ENCODE measurements around the gene BLOC1S2.

DNA sequence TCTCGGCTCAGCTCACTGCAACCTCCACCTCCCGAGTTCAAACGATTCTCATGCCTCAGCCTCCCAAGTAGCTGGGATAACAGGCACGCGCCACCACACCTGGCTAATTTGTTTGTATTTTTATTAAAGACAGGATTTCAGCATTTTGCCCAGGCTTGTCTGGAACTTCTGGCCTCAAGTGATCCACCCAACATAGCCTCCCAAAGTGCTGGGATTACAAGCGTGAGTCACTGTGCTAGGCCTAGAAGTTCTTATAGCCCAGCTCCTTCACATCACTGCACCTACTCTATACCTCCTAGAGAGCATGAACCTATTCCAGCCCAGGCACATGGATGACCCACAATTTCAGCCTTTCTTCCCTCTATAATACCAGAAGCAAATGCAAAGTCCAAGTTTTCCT, 1.3 kb upstream of the BLOC1S2 start:
- TF ChIP-seq, protein P1, sequence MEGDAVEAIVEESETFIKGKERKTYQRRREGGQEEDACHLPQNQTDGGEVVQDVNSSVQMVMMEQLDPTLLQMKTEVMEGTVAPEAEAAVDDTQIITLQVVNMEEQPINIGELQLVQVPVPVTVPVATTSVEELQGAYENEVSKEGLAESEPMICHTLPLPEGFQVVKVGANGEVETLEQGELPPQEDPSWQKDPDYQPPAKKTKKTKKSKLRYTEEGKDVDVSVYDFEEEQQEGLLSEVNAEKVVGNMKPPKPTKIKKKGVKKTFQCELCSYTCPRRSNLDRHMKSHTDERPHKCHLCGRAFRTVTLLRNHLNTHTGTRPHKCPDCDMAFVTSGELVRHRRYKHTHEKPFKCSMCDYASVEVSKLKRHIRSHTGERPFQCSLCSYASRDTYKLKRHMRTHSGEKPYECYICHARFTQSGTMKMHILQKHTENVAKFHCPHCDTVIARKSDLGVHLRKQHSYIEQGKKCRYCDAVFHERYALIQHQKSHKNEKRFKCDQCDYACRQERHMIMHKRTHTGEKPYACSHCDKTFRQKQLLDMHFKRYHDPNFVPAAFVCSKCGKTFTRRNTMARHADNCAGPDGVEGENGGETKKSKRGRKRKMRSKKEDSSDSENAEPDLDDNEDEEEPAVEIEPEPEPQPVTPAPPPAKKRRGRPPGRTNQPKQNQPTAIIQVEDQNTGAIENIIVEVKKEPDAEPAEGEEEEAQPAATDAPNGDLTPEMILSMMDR (IDR thresholded peaks at IDR 0.05), result no peak
- TF ChIP-seq POLR2A (IDR thresholded peaks at IDR 0.05), result no peak

All from tibial nerve (tissue), 3 donors.